ENCODE results near the gene NEK10.

GRCh38 chr3:27160779-27161287 lies 208.3 kb downstream of the NEK10 start:
- TF ChIP-seq CTCF (conservative IDR thresholded peaks at IDR 0.05; ENCODE audit: low read depth, low read length), result no peak
- no peak for TF ChIP-seq EZH2phosphoT487 (IDR thresholded peaks at IDR 0.05; ENCODE audit: borderline replicate concordance, low read length)
- no peak for TF ChIP-seq EZH2 (IDR thresholded peaks at IDR 0.05; ENCODE audit: low read length, unreplicated experiment)

Data from PC-3 (cell line).